ENCODE measurements around the gene LHFPL2.
A peak's percentile ranks its signal among the peaks of the same experiment; 100 is the strongest.

The LHFPL2 gene

GRCh38 chr5:78504704-78505677 is 143.6 kb downstream of the LHFPL2 start:
- no peak for DNase-seq (ENCODE audit: low read depth, low spot score)

- no peak for DNase-seq (ENCODE audit: low read depth, low spot score)
These were observed 144.5 kb downstream of the LHFPL2 start for GRCh38 chr5:78503958-78504653.

GRCh38 chr5:78501411-78502352 is 146.9 kb downstream of the LHFPL2 start:
- no peak for DNase-seq (ENCODE audit: low read depth, low spot score)

GRCh38 chr5:78500871-78501270 is 147.7 kb downstream of the LHFPL2 start:
- no peak for DNase-seq (ENCODE audit: low read depth, low spot score)

GRCh38 chr5:78500028-78500427 is 148.5 kb downstream of the LHFPL2 start:
- DNase-seq (ENCODE audit: low read depth, low spot score) = no peak

- no peak for DNase-seq (ENCODE audit: low read depth, low spot score)
These were observed 149.1 kb downstream of the LHFPL2 start for GRCh38 chr5:78499485-78499884.

- no peak for DNase-seq (ENCODE audit: low read depth, low spot score)
These were observed 150.7 kb downstream of the LHFPL2 start for GRCh38 chr5:78497573-78498533.

GRCh38 chr5:78496373-78496772 is 152.2 kb downstream of the LHFPL2 start:
- DNase-seq (ENCODE audit: low read depth, low spot score) = no peak

GRCh38 chr5:78495800-78496199 is 152.8 kb downstream of the LHFPL2 start:
- DNase-seq (ENCODE audit: low read depth, low spot score) = peak; percentile 70

GRCh38 chr5:78492650-78493049 is 155.9 kb downstream of the LHFPL2 start:
- DNase-seq (ENCODE audit: low read depth, low spot score) = no peak

GRCh38 chr5:78492224-78492623 is 156.3 kb downstream of the LHFPL2 start:
- DNase-seq (ENCODE audit: low read depth, low spot score) = no peak

GRCh38 chr5:78490709-78491485 is 157.7 kb downstream of the LHFPL2 start:
- no peak for DNase-seq (ENCODE audit: low read depth, low spot score)

GRCh38 chr5:78487846-78488245 is 160.7 kb downstream of the LHFPL2 start:
- DNase-seq (ENCODE audit: low read depth, low spot score) = no peak

GRCh38 chr5:78486218-78486617 is 162.4 kb downstream of the LHFPL2 start:
- no peak for DNase-seq (ENCODE audit: low read depth, low spot score)

GRCh38 chr5:78483809-78484521 is 164.6 kb downstream of the LHFPL2 start:
- DNase-seq (ENCODE audit: low read depth, low spot score) = no peak

GRCh38 chr5:78482948-78483347 is 165.6 kb downstream of the LHFPL2 start:
- no peak for DNase-seq (ENCODE audit: low read depth, low spot score)

GRCh38 chr5:78476795-78477194 is 171.8 kb downstream of the LHFPL2 start:
- no peak for DNase-seq (ENCODE audit: low read depth, low spot score)

- no peak for DNase-seq (ENCODE audit: low read depth, low spot score)
These were observed 173.2 kb downstream of the LHFPL2 start for GRCh38 chr5:78475370-78475769.

- DNase-seq (ENCODE audit: low read depth, low spot score) = no peak
These were observed 174.8 kb downstream of the LHFPL2 start for GRCh38 chr5:78473751-78474150.
